Stimulated activated CD8-positive, alpha-beta memory T cell treated with anti-CD3 and anti-CD28 coated beads, Interleukin-4, amount 100 ng/mL, for 24 hours (primary cell): ENCODE results near the gene CTPS2.

ENCODE experiments used
- DNase-seq: peaks from one replicate; pipeline ENCODE4 v3.0.0-alpha.2; 2020; ENCODE audit warnings: low read depth

The CTPS2 gene

GRCh38 chrX:16711893-16712547, 449 bp downstream of the CTPS2 start:
- DNase-seq: no peak

DNA sequence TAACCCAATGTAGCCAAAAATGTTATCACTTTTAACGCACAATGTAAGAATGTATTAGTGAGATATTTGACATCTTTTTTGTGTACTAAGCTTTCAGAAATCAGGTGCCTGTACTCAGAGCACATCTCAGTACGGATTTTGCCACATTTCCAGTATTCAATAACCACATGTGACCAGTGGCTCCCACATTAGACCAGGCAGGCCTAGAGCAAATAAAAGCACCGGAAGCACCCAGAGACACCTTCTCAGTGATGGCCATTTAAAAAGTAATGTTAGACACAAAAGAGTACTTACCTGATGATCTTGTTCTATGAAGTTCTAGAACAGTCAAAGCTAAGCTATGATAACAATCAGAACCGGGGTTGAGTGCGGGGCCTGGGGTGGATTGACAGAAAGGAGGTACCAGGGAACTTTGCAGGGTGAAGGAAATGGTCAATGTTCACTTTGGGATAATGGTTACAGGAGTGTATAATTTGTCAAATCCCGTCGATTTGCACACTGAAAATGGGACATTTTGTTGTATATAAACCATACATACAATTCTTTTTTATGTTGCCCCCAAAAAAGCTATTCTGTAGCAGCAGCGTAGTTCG, 1.2 kb downstream of the CTPS2 start:
- no peak for DNase-seq

DNA sequence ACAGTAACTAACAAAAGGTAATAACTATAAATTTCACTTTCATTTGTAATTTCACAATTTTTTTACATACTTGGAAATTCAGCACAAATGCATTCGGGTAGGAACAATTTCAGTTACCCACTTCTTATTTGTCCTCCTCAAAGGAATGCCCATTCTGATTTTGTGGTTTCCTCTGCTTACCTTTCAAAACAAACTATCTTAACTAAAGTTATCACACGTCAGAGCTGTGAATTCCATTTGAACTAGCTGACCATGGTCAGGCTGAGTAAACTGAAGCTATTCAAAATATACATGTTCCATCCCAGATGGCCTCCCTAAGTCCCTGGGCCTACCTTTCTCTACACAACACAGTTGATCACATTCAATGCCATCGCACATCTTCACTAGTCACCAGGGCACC, 4.5 kb downstream of the CTPS2 start:
- DNase-seq: no peak

GRCh38 chrX:16705370-16705769, 7.1 kb downstream of the CTPS2 start:
- DNase-seq: no peak

GRCh38 chrX:16702700-16703599, 9.5 kb downstream of the CTPS2 start:
- no peak for DNase-seq

DNA sequence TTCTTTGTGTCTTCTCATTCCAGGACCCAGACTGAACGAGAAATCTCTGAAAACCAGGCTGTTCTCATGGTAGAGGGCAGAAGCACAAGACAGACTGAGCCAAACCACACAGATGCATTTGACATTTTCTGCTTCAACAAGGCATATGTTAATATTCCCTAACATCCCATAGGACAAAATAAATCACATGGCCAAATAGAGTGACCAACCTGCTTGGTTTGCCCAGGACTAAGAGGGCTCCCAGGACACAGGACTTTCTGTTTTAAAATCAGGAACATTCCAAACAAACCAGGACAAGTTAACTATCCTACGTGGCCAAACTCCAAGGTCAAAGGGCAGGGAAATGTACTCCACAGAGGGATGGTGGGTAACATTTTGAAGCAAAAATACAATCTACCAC, 11.7 kb downstream of the CTPS2 start:
- DNase-seq: no peak

DNA sequence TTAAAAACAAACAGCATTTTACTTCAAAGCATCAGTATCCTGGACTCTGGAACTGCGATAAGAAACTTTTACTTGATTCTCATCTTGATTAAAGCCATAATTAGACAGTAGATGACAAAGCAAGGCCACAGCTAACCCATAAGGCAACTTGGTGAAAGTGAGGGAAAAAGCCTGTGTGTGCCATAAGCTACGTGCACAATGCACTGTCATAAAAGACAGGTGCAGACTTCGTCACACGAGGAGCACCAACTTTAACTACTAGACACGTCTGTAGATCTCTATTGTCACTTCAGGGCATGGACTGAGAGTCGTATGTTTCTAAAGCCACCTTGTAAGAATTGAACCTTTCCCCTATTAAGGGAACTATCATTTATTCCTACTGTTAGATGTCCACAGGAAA, 13.1 kb downstream of the CTPS2 start:
- DNase-seq: no peak

DNA sequence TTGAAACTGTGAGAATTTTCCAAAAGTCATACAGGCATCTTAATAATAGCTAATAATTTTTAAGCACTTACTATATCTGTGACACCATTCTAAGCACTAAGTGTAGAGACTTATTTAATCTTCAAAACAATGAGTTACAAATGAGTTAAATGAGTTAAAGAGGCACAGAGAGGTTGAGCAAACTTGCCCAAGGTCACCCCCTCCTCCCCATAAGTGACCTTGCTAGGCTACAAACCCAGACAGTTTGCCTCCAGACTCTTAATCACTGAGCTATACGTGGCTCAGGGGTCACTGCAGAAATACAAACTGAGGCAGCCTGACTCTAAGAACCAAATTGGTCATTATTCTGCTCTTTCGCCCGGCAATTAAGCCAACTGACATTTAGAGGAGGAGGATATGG, 15.5 kb downstream of the CTPS2 start:
- no peak for DNase-seq

DNA sequence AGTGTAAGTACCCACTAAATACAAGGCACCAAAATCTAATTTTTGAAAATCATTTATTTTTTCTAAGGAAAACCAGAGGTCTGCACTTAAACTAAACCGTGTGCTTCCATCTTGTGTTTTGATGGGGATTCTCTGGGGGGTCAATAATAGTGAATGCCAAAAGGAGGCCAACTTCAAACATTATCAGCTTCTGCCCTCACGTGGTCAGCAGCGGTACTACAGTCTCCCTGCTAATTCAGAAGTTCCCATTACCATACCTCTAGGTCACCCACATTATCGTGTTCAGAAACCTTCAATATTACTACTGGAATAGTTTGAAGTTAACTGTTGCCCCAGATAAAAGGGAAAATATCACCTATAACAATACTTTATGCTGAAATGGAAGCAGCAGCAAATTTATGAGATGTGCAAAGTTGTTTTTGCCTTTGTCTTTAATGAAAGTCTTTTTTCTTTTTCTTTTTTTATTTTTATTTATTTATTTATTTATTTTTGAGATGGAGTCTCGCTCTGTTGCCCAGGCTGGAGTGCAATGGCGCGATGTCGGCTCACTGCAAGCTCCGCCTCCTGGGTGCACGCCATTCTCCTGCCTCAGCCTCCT, 17.3 kb downstream of the CTPS2 start:
- peak; percentile 59 for DNase-seq

DNA sequence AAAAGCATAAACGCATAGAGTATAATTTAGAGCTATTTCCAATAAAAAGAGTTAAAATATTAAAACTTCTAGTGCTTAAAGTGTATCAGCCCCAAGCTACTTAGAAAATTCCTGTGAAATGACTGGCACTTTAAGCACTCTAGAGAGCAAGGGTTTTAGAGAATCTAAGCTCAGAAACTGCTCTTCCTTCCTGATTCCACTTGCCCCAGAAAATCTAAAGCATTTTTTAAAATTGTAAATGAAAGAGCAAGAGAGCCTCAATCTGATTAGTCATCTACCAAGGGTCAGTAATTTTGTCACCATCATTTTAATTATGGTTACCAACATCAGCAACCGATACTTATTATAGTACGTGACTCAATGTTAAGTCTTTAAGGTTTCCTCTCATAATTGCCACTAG, 25.0 kb downstream of the CTPS2 start:
- DNase-seq: no peak

DNA sequence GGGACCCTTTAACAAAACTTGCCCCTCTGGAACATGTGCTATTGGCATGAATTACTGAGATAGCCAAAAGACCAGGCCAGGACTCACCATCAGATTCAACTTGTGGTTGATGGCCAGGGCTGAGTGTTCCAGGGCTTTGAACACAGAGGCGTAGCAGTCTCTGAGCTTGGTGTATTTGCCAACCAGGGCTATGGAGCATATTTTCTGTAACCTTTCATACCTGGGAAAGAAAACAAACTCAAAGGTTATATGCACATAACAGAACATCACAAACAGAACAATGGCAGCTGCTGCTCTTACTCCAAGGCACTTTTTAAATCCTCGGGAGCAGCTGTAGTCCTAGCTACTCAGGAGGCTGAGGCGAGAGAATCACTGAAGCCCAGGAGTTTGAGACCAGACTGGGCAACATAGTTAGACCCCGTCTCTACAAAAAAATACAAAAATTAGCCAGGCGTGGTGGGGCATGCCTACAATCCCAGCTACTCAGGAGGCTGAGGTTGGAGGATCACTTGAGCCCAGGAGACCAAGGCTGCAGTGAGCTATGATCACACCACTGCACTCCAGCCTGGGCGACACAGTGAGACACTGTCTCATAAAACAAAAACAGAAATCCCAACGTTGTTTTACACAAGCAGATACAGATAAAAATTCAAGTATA, 29.3 kb downstream of the CTPS2 start:
- DNase-seq: no peak

GRCh38 chrX:16678689-16679088, 33.8 kb downstream of the CTPS2 start:
- no peak for DNase-seq

- no peak for DNase-seq
These were observed 41.5 kb downstream of the CTPS2 start for GRCh38 chrX:16671005-16671404.

- no peak for DNase-seq
These were observed 45.9 kb downstream of the CTPS2 start for GRCh38 chrX:16666541-16666940.

DNA sequence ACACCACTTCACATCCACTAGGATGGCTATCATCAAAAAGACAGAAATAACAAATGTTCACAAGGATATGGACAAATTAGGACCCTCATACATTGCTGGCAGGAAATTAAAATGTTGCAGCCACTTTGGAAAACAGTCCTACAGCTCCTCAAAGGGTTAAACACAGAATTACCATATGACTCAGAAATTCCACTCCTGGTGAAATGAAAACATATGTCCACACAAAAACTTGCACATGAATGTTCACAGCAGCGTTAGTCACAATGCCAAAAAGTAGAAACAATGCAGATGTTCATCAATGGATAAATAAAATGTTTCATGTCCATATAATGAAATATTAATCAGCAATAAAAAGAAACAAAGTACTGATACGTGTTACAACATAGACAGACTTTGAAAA, 47.4 kb downstream of the CTPS2 start:
- DNase-seq: no peak

- DNase-seq: no peak
These were observed 47.8 kb downstream of the CTPS2 start for GRCh38 chrX:16664626-16665025.

DNA sequence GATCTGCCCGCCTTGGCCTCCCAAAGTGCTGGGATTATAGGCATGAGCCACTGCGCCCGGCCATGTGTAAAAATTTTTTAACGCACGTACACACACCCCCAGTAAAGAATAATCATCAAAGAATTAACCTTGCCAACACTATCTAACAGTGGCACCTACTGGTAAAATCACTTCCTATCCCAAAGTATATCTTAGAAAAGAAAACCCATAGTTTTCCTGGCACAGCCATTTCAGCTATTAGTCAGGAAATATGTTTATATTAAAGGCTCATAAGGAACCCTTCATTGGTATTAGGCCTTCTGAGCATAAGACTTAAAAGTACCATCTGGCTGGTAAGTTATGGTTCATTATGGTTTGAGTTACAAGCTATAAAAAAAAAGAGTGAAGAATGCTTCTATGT, 48.4 kb downstream of the CTPS2 start:
- DNase-seq: no peak

DNA sequence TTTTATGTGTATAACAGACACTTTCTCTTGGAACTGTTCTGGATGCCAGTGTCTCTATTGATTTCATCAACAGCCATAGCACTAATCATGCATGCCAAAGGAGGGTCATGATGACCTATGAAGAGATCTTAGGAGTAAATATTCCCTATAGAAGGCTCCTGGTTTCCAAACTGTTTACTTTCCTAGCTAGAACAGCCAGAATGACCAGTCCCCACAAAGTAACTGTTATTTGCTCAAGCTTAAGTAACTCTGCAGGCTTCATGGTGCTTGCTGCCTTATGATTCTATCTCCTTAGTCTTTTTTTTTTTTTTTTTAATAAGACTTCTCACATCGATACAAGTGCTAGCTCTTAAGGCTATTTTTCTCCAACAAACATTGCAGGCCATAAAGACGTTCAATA, 50.1 kb downstream of the CTPS2 start:
- no peak for DNase-seq

GRCh38 chrX:16661495-16661894, 51.0 kb downstream of the CTPS2 start:
- DNase-seq: no peak

- DNase-seq: no peak
These were observed 53.1 kb downstream of the CTPS2 start for GRCh38 chrX:16659321-16659720.

- DNase-seq: no peak
These were observed 54.2 kb downstream of the CTPS2 start for GRCh38 chrX:16658284-16658683.

DNA sequence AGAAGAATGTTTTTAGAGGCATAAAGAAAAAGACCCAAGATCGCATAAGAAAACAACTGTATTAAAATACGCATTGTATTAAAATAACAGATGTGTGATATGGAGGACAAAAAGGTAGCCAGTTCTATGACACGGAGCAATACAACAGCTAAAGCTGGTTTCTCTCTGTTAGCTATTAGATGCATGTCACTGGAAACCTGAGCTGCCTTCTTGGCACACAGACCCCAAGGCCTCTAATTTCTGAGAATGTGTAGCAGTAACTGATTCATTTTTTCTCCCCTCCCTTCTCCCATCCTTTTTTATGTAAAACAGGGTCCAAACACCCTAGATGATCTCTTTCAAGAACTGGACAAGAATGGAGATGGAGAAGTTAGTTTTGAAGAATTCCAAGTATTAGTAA, 58.4 kb downstream of the CTPS2 start:
- DNase-seq: no peak
